Measurements from ENCODE around the gene EXOSC6.
"Not testable (repeated sequence)": the region's sequence is repeated elsewhere in the genome, so short reads cannot be mapped to it uniquely, and the experiment has no call there.

GRCh38 chr16:70222574-70222973 lies 29.2 kb downstream of the EXOSC6 start:
- TF ChIP-seq CTCF (IDR thresholded peaks at IDR 0.05); ELF1 (IDR thresholded peaks at IDR 0.05); RFX5 (IDR thresholded peaks at IDR 0.05; ENCODE audit: low read length); REST (IDR thresholded peaks at IDR 0.05; ENCODE audit: low read depth, low read length); TAF1 (IDR thresholded peaks at IDR 0.05; ENCODE audit: borderline replicate concordance, low read depth, low read length); CHD2 (IDR thresholded peaks at IDR 0.05; ENCODE audit: low read length, partially characterized antibody); SMC3 (IDR thresholded peaks at IDR 0.05; ENCODE audit: low read depth, low read length); EZH2phosphoT487 (IDR thresholded peaks at IDR 0.05; ENCODE audit: borderline replicate concordance, low read depth); USF2 (IDR thresholded peaks at IDR 0.05; ENCODE audit: borderline replicate concordance, low read depth, low read length): not testable (repeated sequence)

Measured in SK-N-SH (cell line).